Measurements from ENCODE around the gene THOC6. TPM values are rescaled to one million over a fixed set of nuclear protein-coding genes. Genes with fewer than 3 reads are reported as not detected.

The THOC6 gene
- total RNA-seq, 2 donors from 2014 or later = 18.8 to 19.3 TPM

GRCh38 chr16:3026003-3026378 is 2.2 kb downstream of the THOC6 start:
- intact Hi-C loops (cut with DNase I, micrococcal nuclease) = no loop called here
- ATAC-seq (no peak), DNase-seq (no peak)

- ATAC-seq = no peak
- intact Hi-C loops (cut with DNase I, micrococcal nuclease) = no loop called here
- DNase-seq = no peak
Measured at GRCh38 chr16:3026609-3027488, 3.0 kb downstream of the THOC6 start.

GRCh38 chr16:3027489-3027795 is 3.6 kb downstream of the THOC6 start:
- DNase-seq = no peak
- no peak for ATAC-seq
- intact Hi-C loops (cut with DNase I, micrococcal nuclease) = no loop called here

- intact Hi-C loops (cut with DNase I, micrococcal nuclease) = no loop called here
- DNase-seq = peak; percentile 78 to 93
Measured at GRCh38 chr16:3027983-3028715, 4.3 kb downstream of the THOC6 start.

GRCh38 chr16:3028716-3029319 is 5.0 kb downstream of the THOC6 start:
- ATAC-seq (no peak), DNase-seq (no peak)
- intact Hi-C loops (cut with DNase I, micrococcal nuclease) = no loop called here

More at GRCh38 chr16:3027983-3028715, 4.3 kb downstream of the THOC6 start:
- peak; percentile 61 for ATAC-seq

- no peak for ATAC-seq
- intact Hi-C loops (cut with DNase I, micrococcal nuclease) = no loop called here
- peak in 1 of 2 donors; percentile 29 for DNase-seq
Measured at GRCh38 chr16:3029491-3030221, 5.8 kb downstream of the THOC6 start.

- ATAC-seq = no peak
- no peak for DNase-seq
- intact Hi-C loops (cut with DNase I, micrococcal nuclease) = no loop called here
Measured at GRCh38 chr16:3030222-3031212, 6.7 kb downstream of the THOC6 start.

GRCh38 chr16:3032624-3033023 is 8.8 kb downstream of the THOC6 start:
- no peak for ATAC-seq
- no peak for DNase-seq
- intact Hi-C loops (cut with DNase I, micrococcal nuclease) = no loop called here

- ATAC-seq = no peak
Measured at GRCh38 chr16:3035289-3035971, 11.6 kb downstream of the THOC6 start.

GRCh38 chr16:3035972-3036725 is 12.3 kb downstream of the THOC6 start:
- DNase-seq = peak; percentile 66 to 69
- intact Hi-C loops (cut with DNase I, micrococcal nuclease) = no loop called here
- peak; percentile 57 for ATAC-seq

More at GRCh38 chr16:3035289-3035971, 11.6 kb downstream of the THOC6 start:
- peak in 1 of 2 donors; percentile 13 for DNase-seq
- intact Hi-C loops (cut with DNase I, micrococcal nuclease) = no loop called here

- ATAC-seq = peak; percentile 73
Measured at GRCh38 chr16:3036726-3037315, 13.0 kb downstream of the THOC6 start, which contains the start of gene BICDL2. Gene BICDL2, minus strand, starts transcription at chr16:3036944. Its CDS starts 1,448 bp downstream, at chr16:3035496.

GRCh38 chr16:3038256-3038655 is 14.4 kb downstream of the THOC6 start:
- ATAC-seq = peak; percentile 47
- intact Hi-C loops (cut with DNase I, micrococcal nuclease) = no loop called here

More at GRCh38 chr16:3036726-3037315, 13.0 kb downstream of the THOC6 start, which contains the start of gene BICDL2:
- intact Hi-C loops (cut with DNase I, micrococcal nuclease) = no loop called here
- peak; percentile 89 to 90 for DNase-seq

GRCh38 chr16:3038896-3039295 is 15.1 kb downstream of the THOC6 start:
- DNase-seq = peak; percentile 75 to 87
- intact Hi-C loops (cut with DNase I, micrococcal nuclease) = no loop called here
- ATAC-seq = peak; percentile 73

More at GRCh38 chr16:3038256-3038655, 14.4 kb downstream of the THOC6 start:
- peak; percentile 69 to 79 for DNase-seq

- ATAC-seq (no peak), DNase-seq (no peak)
- intact Hi-C loops (cut with DNase I, micrococcal nuclease) = no loop called here
Measured at GRCh38 chr16:3042376-3042775, 18.5 kb downstream of the THOC6 start.

GRCh38 chr16:3044708-3045107 is 20.9 kb downstream of the THOC6 start:
- DNase-seq = no peak
- no peak for ATAC-seq
- intact Hi-C loops (cut with DNase I, micrococcal nuclease) = no loop called here

All from left colon (tissue), 2 donors.